ENCODE data around the gene MAGEE1.
A peak's percentile ranks its signal among the peaks of the same experiment; 100 is the strongest.

The MAGEE1 gene, protein sequence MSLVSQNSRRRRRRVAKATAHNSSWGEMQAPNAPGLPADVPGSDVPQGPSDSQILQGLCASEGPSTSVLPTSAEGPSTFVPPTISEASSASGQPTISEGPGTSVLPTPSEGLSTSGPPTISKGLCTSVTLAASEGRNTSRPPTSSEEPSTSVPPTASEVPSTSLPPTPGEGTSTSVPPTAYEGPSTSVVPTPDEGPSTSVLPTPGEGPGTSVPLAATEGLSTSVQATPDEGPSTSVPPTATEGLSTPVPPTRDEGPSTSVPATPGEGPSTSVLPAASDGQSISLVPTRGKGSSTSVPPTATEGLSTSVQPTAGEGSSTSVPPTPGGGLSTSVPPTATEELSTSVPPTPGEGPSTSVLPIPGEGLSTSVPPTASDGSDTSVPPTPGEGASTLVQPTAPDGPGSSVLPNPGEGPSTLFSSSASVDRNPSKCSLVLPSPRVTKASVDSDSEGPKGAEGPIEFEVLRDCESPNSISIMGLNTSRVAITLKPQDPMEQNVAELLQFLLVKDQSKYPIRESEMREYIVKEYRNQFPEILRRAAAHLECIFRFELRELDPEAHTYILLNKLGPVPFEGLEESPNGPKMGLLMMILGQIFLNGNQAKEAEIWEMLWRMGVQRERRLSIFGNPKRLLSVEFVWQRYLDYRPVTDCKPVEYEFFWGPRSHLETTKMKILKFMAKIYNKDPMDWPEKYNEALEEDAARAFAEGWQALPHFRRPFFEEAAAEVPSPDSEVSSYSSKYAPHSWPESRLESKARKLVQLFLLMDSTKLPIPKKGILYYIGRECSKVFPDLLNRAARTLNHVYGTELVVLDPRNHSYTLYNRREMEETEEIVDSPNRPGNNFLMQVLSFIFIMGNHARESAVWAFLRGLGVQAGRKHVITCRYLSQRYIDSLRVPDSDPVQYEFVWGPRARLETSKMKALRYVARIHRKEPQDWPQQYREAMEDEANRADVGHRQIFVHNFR

DNA sequence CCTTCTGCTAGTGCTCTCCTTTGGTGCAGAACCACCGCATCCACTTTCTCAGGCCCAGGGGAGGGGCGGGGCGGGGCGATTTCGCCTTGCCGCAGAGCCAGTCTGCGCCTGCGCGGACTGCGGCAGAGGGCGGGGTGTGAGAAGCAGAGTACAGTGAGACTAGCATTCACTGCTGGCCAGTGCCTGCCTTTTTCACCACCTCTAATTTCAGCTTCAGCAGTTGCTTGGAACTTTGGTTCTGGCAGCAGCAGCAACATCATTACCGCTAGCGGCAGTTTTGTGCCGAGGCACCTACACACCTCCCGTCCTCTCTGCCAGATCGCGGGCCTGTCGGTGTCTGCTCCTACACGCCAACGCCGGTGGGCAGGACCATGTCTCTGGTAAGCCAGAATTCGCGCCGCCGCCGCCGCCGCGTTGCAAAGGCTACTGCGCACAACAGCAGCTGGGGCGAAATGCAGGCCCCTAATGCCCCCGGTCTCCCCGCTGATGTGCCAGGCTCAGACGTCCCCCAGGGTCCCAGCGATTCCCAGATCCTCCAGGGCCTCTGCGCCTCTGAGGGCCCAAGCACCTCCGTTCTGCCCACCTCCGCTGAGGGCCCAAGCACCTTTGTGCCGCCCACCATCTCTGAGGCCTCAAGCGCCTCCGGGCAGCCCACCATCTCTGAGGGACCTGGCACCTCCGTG is at the start of gene MAGEE1:
Gene MAGEE1, plus strand, starts transcription at position 151 of the 683 bp plus-strand sequence. Its CDS starts 221 bp downstream, at position 372.
- peak; percentile 94 for DNase-seq (ENCODE audit: low spot score)

DNA sequence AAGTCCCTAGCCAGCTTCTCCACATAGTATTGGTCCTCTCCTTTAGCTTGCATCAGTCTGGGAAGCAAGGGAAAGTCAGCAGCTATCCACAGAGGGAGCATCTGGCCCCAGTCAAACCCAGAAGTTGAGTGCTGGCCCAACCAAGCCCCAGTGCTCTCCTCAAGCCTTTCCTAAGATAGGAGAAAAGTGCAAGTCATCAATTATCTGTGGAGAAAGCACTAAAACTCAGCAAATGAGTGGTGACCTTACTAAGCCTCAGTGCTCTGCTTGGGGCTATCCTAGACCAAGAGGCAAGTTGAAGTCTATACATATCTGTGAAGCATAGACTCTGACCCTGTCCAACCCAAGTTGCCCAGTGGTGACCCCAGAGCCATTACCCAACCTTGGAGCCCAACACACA is 28.5 kb upstream of the MAGEE1 start:
- no peak for DNase-seq (ENCODE audit: low spot score)

DNA sequence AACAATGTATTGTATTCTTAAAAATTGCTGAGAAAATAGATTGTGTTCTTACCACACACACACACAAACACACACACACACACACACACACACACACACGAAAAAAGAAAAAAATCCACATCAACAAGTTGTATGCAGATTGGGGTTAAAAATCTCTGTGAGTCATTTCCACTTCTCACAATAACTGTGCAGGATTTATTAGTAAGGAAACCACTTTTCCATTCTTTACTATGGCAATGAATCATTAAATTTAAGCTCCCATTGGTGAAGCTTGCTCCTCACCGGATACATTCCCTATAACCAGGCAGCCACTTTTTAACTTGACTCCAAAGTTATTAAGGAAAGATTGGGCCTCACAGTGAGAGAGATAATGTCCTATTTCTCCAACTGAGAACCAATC is 19.7 kb upstream of the MAGEE1 start:
- DNase-seq (ENCODE audit: low spot score) = no peak

DNA sequence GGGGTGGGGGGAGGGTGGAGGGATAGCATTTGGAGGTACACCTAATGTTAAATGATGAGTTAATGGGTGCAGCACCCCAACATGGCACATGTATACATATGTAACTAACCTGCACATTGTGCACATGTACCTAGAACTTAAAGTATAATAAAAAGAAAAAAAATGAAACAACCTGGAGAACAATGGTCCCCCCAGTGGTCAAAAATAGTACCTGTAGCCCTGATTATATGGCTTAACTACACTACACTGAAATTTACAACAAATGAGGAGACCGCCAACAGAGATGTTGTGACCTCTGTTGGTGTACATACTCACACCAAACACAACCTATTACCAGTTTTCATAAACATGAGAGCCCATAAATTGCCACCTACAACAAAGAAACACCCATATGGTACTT is 7.3 kb upstream of the MAGEE1 start:
- no peak for DNase-seq (ENCODE audit: low spot score)

DNA sequence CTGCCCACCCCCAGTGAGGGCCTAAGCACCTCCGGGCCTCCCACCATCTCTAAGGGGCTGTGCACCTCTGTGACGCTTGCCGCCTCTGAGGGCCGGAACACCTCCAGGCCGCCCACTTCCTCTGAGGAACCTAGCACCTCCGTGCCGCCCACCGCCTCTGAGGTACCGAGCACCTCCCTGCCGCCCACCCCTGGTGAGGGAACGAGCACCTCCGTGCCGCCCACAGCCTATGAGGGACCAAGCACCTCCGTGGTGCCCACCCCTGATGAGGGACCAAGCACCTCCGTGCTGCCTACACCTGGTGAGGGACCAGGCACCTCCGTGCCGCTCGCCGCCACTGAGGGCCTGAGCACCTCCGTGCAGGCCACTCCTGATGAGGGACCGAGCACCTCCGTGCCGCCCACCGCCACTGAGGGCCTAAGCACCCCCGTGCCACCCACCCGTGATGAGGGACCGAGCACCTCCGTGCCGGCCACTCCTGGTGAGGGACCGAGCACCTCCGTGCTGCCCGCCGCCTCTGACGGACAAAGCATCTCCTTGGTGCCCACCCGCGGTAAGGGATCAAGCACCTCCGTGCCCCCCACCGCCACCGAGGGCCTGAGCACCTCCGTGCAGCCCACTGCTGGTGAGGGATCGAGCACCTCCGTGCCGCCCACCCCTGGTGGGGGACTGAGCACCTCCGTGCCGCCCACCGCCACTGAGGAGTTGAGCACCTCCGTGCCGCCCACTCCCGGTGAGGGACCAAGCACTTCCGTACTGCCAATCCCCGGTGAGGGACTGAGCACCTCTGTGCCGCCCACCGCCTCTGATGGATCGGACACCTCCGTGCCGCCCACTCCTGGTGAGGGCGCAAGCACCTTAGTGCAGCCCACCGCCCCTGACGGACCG is 977 bp downstream of the MAGEE1 start:
- DNase-seq (ENCODE audit: low spot score) = peak; percentile 7

DNA sequence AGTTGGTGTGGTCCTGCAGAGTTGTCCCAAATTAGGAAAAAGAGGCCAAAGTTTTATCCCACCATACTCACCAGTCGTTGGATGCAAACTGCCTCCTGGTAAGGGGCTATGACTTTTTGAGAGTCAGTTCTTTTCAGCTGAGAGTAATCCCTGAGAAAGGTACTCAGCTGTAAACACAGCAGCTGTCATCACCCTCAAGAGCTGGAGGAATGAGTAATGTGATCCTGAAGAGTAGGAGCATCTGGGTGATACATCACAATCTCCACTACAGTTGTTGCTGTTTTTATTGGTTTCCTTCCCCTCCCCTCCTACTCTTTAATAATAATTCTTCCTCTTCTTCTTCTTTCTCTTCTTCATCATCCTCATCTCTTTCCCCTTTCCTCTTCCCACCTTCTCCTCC is 5.7 kb downstream of the MAGEE1 start:
- DNase-seq (ENCODE audit: low spot score) = no peak

DNA sequence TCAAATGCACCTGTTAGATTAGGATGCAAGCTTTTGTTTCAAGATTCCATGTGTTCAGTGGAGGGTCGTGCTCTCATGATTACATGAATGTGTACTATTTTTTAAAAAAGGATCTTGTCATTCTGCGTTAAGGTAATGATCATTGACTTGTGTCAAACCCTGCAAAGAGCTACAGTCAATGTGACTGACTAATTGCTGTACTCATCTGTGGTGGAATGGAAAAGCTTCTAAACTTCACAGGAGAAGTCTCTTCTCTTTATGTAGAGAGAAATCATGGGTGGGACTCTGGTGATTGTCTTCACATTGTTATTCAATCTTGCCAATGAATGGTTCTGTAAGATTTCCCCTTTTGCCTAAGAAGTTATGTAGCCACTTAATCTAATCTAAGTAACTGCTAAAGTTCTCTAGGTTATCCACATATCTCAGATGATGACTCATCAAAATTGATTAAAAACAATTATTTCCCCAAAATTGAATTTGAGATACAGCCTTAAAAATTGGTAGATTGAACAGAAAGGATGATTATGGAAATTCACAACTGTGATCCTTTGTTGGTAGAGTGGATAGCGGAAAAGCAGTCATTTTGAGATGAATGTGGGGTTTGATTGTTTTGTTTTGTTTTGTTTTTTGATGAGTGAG is 6.7 kb downstream of the MAGEE1 start:
- DNase-seq (ENCODE audit: low spot score) = no peak

DNA sequence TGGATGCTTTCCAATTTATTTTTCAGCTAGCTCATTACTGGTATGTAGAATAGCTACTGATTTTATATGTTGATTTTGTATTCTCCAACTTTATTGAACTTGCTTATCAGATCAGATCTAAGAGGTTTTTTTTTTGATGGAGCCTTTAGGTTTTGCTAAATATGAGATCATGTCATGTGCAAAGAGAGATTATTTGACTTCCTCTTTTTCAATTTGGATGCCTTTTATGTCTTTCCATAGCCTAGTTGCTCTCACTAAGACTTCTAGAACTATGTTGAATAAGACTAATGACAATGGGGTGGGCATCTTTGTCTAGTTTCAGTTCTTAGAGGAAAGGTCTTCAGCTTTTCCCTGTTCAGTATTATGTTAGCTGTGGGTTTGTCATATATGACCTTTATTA is 11.7 kb downstream of the MAGEE1 start:
- DNase-seq (ENCODE audit: low spot score) = no peak

DNA sequence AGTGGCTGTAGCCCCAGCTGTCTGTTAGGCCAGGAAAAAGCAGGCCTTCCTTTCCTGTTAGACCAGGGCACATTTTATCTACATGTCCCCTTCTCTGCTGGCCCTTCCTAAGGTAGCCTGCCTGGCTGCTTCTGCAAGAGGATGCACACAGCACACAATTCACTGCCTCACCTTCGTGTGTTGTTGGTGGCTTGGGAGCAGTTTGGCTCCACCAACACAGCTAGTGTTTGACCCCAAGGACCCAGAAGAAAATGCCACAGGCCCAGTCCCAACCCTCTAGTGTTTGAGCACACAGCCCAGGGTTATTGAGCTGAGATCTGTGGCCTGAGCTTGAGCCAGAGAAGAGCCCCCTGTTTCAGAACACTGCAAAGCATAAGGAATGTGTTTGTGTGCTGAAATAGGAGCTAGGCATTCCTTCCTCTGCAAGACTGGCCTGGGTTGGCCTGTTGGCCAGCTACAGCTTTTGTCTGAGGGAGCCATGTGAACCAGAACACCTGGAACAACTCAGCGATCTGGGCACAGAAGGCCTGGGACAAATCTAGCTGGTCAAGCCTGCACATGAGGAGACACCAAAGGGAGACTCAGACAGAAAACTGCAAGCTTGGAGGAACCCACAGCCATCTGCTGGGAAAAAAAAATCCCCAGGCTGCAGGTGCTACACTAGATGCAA is 26.4 kb downstream of the MAGEE1 start:
- no peak for DNase-seq (ENCODE audit: low spot score)

DNA sequence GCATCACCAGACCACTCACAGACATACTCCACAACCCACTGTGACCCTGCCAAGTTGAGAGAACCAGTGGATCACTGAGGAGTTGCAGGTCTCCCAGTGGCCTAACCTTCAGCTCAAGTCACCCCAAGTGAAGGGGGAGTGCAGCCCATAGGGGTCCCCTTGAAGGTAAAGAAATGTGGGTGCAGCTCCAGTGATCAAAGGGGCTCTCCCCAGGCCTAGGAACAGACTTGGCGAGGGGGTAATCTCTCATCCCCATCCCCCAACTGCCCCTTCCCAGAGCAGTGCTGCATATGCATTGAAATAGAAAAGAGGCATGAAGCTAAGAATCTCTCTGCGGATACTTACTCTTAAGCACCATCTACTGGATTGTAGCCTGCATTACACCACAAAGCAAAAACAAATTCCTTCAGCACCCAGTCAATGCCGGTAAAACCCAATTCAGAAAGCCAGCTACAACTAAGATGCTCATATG is 27.0 kb downstream of the MAGEE1 start:
- peak; percentile 21 for DNase-seq (ENCODE audit: low spot score)

DNA sequence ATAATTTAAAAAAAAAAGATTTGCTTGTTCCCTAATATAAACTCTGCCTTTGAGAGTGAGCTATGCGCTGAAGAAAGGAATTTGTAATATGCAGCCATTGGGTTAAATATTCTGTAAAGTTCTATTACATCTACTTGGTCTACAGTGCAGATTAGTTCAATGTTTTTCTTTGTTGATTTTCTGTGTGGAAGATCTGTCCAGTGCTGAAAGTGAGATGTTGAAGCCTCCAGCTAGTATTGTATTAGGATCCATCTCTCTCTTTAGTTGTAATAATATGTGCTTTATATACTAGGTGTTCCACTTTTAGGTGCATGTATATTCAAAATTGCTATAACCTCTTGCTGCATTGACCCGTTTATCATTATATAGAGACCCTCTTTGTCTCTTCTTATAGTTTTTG is 49.8 kb downstream of the MAGEE1 start:
- no peak for DNase-seq (ENCODE audit: low spot score)
